NCI-H2029 treated with DMSO at 0.1 percent for 48 hours (cell line): ENCODE measurements around the gene PHLPP2.
"Not testable (repeated sequence)": the region's sequence is repeated elsewhere in the genome, so short reads cannot be mapped to it uniquely, and the experiment has no call there.

Source experiments
- DNase-seq: peaks from one replicate; lab custom pipeline; 2025; lab: John Stamatoyannopoulos, UW

Gene PHLPP2

DNA sequence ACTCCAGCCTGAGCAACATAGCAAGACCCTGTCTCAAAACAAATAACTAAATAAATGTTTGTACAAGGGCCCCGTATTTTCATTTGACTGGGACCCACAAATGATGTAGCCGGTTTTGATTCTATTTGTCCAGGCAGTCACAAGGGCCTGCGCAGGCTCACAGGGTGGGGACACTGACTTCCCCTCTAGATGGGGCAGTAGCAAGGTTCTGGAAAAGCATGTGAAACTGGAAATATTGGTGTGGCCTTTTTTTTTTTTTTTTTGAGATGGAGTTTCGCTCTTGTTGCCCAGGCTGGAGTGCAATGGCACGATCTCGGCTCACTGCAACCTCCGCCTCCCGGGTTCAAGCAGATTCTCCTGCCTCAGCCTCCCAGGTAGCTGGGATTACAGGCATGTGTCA is 109.5 kb downstream of the PHLPP2 start:
- not testable (repeated sequence) for DNase-seq

DNA sequence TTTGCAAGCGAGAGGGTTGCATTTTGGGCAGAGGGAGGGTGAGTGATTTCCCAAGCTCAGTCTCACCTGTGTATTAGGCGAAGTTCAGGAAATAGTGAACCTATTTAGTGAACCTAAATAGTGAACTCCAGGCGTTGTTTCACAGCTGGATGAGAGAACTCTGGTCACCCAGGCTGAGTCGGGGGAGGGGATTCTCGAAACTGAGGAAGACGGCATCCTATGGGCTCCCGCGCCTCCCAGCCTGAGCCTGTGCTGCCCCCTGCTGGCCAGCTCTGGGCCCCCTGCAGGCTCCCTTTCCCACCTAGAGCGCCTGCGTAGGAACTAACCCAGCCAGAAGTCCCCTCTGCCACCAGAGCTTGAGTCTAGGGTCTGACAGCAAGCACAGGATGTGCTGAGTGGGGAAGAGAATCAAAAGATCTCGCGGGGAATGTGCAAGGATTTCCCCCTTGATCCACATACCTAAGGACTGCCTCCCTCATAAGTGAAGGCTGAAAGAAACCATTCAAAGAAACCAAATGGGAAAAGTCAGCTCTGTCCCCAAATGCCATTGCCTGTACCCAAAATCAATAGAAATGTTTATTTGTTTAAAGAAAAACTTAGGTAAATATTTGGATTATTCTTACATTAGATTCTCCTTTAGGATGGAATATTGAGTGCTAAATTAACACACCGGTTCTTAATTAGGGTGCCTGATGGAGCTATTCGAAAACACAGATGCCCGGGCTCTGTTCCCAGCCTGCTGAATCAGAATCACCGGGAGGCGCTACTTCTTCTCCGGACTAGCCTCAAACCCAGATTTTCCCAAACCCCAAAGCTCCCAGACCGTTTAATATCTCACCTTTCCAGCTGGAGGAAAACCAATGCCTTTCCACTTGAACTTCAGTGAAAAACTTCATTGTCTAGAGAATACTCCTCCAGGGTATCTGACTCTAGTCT is 113.3 kb downstream of the PHLPP2 start:
- no peak for DNase-seq

DNA sequence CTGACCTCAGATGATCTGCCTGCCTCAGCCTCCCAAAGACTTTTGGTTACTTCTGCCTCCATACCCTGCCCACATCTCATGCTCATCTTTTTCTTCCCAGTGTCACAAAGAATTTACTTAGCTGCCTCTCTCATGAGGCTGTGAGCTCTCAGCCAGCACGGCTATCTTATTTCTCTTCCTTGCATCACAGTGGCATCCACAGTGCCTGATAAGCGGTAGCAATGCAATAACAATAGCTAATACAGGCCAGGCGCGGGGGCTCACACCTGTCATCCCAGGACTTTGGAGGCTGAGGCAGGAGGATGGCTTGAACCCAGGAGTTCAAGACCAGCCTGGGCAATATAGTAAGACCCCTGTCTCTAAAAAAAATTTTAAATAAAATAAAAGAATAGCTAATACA is 114.1 kb downstream of the PHLPP2 start:
- DNase-seq, result no peak

DNA sequence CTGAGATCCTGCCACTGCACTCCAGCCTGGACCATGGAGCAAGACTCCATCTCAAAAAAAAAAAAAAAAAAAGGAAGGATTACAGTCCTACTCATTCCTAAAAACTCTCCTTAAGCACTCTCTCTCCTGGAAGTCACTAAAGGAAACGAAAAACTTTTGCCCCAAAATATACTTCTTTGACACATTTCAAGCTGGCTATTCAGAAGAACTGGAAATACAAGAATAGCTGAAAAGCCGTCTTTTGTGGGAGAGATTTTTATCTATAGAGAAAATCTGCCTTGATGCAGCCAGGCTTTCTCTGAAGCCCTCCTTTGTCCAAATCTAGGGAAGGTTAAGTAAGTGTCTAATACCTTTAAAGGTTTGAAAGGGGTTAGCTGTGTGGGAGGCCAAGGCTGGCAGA is 115.4 kb downstream of the PHLPP2 start:
- DNase-seq, result no peak

DNA sequence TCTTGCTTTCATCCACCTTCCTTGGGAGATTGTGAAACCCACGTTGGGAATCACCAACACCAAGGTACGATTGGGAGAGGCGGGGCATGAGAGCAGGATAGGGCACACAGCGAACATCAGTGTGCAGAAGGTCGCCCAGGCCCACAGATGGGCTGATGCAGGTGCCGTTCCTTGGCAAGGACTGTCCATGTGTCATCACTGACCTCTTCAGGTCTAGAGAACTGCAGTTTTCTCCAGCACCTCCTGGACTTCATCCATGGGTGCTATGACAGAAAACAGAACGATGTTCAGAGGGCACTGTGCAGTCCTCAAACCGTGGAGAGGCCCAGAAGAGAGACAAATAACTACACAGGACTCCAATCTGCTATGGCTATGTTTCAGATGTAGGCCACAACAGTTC is 123.7 kb downstream of the PHLPP2 start:
- DNase-seq, result no peak

DNA sequence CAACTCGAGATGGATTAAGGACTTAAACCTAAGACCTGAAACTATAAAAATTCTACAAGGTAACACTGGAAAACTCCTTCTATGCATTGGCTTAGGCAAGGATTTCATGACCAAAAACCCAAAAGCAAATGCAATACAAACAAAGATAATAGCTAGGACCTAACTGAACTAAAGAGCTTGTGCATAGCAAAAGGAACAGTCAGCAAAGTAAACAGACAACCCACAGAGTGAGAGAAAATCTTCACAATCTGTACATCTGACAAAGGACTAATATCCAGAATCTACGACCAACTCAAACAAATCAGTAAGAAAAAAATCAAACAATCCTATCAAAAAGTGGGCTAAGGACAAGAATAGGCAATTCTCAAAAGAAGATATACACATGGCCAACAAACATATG is 126.1 kb downstream of the PHLPP2 start:
- not testable (repeated sequence) for DNase-seq

DNA sequence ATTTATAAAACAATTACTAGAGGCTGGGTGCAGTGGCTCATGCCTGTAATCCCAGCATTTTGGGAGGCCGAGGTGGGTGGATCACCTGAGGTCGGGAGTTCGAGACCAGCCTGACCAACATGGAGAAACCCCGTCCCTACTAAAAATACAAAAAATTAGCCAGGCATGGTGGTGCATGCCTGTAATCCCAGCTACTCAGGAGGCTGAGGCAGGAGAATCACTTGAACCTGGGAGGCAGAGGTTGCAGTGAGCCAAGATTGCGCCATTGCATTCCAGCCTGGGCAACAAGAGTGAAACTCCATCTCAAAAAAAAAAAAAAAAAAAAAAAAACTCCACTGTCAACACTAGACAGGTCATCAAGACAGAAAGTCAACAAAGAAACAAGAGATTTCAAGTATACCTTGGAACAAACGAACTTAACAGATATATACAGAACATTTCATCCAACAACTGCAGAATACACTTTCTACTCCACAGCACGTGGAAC is 129.1 kb downstream of the PHLPP2 start:
- DNase-seq, result not testable (repeated sequence)
